ENCODE results near the gene HES1.
"Not testable (repeated sequence)": the region's sequence is repeated elsewhere in the genome, so short reads cannot be mapped to it uniquely, and the experiment has no call there.

Gene HES1

GRCh38 chr3:194090716-194091115 lies 45.2 kb upstream of the HES1 start:
- DNase-seq (ENCODE audit: low spot score) = no peak
- in situ Hi-C loops (cut with MboI; ENCODE audit: low pct_unique_long_range_greater_than_20kb, low sequenced_read_pairs, unreplicated experiment) = no loop called here
- TF ChIP-seq, protein P1, sequence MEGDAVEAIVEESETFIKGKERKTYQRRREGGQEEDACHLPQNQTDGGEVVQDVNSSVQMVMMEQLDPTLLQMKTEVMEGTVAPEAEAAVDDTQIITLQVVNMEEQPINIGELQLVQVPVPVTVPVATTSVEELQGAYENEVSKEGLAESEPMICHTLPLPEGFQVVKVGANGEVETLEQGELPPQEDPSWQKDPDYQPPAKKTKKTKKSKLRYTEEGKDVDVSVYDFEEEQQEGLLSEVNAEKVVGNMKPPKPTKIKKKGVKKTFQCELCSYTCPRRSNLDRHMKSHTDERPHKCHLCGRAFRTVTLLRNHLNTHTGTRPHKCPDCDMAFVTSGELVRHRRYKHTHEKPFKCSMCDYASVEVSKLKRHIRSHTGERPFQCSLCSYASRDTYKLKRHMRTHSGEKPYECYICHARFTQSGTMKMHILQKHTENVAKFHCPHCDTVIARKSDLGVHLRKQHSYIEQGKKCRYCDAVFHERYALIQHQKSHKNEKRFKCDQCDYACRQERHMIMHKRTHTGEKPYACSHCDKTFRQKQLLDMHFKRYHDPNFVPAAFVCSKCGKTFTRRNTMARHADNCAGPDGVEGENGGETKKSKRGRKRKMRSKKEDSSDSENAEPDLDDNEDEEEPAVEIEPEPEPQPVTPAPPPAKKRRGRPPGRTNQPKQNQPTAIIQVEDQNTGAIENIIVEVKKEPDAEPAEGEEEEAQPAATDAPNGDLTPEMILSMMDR (IDR thresholded peaks at IDR 0.05; ENCODE audit: extremely low read depth, insufficient read depth, missing control alignments) = no peak

- no peak for DNase-seq (ENCODE audit: low spot score)
- in situ Hi-C loops (cut with MboI; ENCODE audit: low pct_unique_long_range_greater_than_20kb, low sequenced_read_pairs, unreplicated experiment) = no loop called here
- TF ChIP-seq, protein P1 (IDR thresholded peaks at IDR 0.05; ENCODE audit: extremely low read depth, insufficient read depth, missing control alignments) = no peak
These were observed 44.8 kb upstream of the HES1 start for GRCh38 chr3:194091141-194091540.

DNA sequence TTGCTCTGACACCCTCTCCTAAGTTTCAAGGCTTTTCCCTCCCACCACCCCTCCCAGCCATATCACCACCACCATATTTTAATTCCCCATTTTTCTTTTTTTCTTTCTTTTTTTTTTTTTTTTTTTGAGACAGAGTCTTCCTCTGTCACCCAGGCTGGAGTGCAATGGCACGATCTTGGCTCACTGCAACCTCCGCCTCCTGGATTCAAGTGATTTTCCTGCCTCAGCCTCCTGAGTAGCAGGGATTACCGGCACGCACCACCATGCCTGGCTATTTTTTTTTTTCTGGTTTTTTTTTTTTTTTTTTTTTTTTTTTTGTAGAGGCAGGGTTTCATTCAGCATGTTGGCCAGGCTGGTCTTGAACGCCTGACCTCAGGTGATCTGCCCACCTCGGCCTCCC lies 44.1 kb upstream of the HES1 start:
- in situ Hi-C loops (cut with MboI; ENCODE audit: low pct_unique_long_range_greater_than_20kb, low sequenced_read_pairs, unreplicated experiment); DNase-seq (ENCODE audit: low spot score): not testable (repeated sequence)

DNA sequence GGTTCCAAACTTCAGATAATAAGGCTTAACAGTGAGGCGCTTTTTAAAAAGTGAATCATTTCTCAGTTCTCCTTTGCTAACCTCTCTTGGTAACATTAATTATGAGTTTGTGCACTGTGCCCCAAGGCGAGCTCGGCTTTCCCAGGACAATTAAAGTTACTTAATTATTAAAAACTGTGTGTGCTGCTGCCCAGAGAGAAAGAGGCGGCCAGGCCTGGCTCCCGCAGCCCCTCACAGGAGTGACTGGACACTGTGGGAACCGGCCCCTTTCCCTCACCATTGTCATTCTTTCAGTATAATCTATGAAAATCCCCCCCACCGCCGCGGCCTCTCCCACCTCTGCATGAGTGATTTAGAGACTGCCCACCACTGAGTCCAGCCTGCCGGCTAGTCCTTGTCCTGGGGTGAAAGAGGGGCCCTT lies 43.1 kb upstream of the HES1 start:
- TF ChIP-seq, protein P1 (IDR thresholded peaks at IDR 0.05; ENCODE audit: extremely low read depth, insufficient read depth, missing control alignments) = no peak
- in situ Hi-C loops (cut with MboI; ENCODE audit: low pct_unique_long_range_greater_than_20kb, low sequenced_read_pairs, unreplicated experiment) = no loop called here
- DNase-seq (ENCODE audit: low spot score) = no peak

DNA sequence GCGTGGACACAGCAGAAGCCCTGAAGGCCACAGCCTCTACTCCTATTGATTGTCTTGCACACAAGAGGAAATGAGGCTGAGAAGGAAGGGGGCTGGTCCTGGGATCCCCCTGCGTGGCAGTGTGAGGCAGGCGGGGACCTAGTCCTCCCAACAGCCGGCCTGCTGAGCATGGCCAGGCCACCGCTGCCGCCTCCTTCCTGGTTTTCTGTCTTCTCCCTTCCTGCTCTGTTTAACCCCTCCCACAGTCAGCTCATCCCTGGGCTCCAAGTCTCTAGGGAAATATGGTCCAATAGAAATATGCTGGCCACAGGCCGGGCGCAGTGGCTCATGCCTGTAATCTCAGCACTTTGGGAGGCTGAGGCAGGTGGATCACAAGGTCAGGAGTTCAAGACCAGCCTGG lies 42.1 kb upstream of the HES1 start:
- in situ Hi-C loops (cut with MboI; ENCODE audit: low pct_unique_long_range_greater_than_20kb, low sequenced_read_pairs, unreplicated experiment) = no loop called here
- TF ChIP-seq, protein P1 (IDR thresholded peaks at IDR 0.05; ENCODE audit: extremely low read depth, insufficient read depth, missing control alignments) = no peak
- no peak for DNase-seq (ENCODE audit: low spot score)

DNA sequence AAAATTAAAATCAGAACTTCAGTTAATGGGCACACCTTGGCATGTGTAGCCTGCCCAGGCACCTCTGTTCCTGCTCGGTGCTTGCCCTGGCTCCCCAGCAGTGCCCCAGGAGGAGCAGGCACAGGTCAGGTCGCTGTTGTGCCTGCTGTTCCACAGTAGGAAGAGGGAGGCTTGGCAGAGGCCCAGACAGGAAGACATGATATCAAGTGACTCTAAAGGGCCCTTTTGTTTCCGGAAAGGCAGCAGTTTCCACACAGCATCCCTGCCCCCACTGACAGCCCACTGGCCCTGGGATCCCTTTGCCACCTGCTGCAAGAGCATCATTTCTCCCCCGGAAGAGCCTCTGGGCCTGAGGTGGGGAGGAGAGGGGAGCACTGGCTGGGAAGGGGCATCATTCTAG lies 40.5 kb upstream of the HES1 start:
- in situ Hi-C loops (cut with MboI; ENCODE audit: low pct_unique_long_range_greater_than_20kb, low sequenced_read_pairs, unreplicated experiment) = no loop called here
- TF ChIP-seq, protein P1 (IDR thresholded peaks at IDR 0.05; ENCODE audit: extremely low read depth, insufficient read depth, missing control alignments) = no peak
- DNase-seq (ENCODE audit: low spot score) = no peak

DNA sequence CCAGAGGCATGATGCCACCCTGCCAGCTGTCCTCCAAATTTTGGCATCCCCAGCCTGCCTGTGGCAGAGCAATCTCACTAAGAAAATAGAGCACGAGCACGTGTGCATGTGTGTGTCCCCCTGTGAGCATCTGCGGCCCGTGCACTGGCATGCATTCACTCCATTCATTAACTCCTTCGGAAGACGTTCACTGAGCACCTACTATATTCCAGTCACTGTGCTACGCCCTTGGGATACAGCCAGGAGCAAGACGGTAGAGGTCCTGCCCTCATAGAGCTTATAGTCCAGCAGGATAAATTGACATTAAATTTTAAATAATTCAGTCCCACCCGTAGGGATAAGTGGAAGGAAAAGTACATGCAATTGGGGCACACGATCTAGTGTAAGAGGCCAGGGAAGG lies 40.0 kb upstream of the HES1 start:
- TF ChIP-seq, protein P1 (IDR thresholded peaks at IDR 0.05; ENCODE audit: extremely low read depth, insufficient read depth, missing control alignments) = no peak
- DNase-seq (ENCODE audit: low spot score) = no peak
- in situ Hi-C loops (cut with MboI; ENCODE audit: low pct_unique_long_range_greater_than_20kb, low sequenced_read_pairs, unreplicated experiment) = no loop called here
